Transverse colon (tissue), 3 donors: Measurements from ENCODE around the gene NCF2.

Experiments
- EP300 ChIP-seq: sonication (generic); formaldehyde crosslinking; IDR thresholded peaks from one replicate; pipeline ENCODE4 v1.6.1; 2017; ENCODE audit warnings: antibody characterized with exemption, low read depth
- POLR2A ChIP-seq: fragments of 450-650 bp; IDR thresholded peaks from one replicate; pipeline ENCODE4 v1.6.1; 2016; ENCODE audit warnings: antibody characterized with exemption, mild to moderate bottlenecking, moderate library complexity
- TF ChIP-seq, protein P1 (sequence below), 5 experiments: fragments of 200-600 bp in 3 of 5; fragments of 450-650 bp in 2 of 5; sonication (generic) in 3 of 5; IDR thresholded peaks; 1 replicate in 2 of 5; 2 replicates in 3 of 5; pipeline ENCODE4 v1.5.1; 2016 to 2017; ENCODE audit warnings: antibody characterized with exemption in 5 of 5, inconsistent platforms in 3 of 5, mild to moderate bottlenecking in 2 of 5, moderate library complexity in 1 of 5

DNA sequence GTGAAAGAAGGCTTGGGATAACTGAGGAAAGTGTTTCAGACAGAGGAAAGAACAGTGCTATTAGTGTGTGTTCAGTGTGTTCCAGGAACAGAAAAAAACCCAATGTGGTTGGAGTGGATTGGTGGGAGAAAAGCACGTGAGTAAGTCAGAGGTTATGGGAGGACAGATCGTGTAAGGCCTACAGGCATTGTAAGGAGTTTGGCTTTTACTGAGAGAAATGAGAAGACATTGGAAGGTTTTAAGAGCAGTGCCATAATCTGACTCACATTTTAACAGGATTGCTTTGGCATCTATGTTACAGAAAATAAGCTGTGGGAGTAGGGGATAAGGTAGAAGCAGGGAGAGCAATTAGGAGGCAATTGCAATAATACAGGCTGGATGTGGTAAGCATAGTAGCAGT is 40.5 kb upstream of the NCF2 start:
- no peak for TF ChIP-seq EP300
- TF ChIP-seq, protein P1, sequence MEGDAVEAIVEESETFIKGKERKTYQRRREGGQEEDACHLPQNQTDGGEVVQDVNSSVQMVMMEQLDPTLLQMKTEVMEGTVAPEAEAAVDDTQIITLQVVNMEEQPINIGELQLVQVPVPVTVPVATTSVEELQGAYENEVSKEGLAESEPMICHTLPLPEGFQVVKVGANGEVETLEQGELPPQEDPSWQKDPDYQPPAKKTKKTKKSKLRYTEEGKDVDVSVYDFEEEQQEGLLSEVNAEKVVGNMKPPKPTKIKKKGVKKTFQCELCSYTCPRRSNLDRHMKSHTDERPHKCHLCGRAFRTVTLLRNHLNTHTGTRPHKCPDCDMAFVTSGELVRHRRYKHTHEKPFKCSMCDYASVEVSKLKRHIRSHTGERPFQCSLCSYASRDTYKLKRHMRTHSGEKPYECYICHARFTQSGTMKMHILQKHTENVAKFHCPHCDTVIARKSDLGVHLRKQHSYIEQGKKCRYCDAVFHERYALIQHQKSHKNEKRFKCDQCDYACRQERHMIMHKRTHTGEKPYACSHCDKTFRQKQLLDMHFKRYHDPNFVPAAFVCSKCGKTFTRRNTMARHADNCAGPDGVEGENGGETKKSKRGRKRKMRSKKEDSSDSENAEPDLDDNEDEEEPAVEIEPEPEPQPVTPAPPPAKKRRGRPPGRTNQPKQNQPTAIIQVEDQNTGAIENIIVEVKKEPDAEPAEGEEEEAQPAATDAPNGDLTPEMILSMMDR (IDR thresholded peaks at IDR 0.05): no peak
- TF ChIP-seq POLR2A: no peak
